Mesothelial cell of epicardium (in vitro differentiated cells): ENCODE data around the gene DERL3. TPM values are rescaled to one million over a fixed set of nuclear protein-coding genes. Genes with fewer than 3 reads are reported as not detected.
A peak's percentile ranks its signal among the peaks of the same experiment; 100 is the strongest.

Experiments used
- DNase-seq, 2 experiments: peaks; one replicate each; pipeline ENCODE4 v3.0.0; 2021; ENCODE audit warnings: low spot score in 2 of 2; ENCODE audit not compliant: unreplicated experiment in 2 of 2
- H3K27ac Mint-ChIP-seq: 2 replicates; pipeline ENCODE4 v1.8.0; 2021; ENCODE audit warnings: mixed read lengths
- H3K27me3 Mint-ChIP-seq: 2 replicates; pipeline ENCODE4 v1.8.0; 2021; ENCODE audit warnings: low read depth, mixed read lengths
- H3K36me3 Mint-ChIP-seq: 2 replicates; pipeline ENCODE4 v1.8.0; 2021; ENCODE audit warnings: mixed read lengths
- H3K4me1 Mint-ChIP-seq: 2 replicates; pipeline ENCODE4 v1.8.0; 2021; ENCODE audit warnings: mixed read lengths
- H3K4me3 Mint-ChIP-seq: 2 replicates; pipeline ENCODE4 v1.8.0; 2021; ENCODE audit warnings: mild to moderate bottlenecking, moderate library complexity, mixed read lengths
- H3K9me3 Mint-ChIP-seq: 2 replicates; pipeline ENCODE4 v1.8.0; 2021; ENCODE audit warnings: mixed read lengths
- total RNA-seq: library from RNA; stranded (reverse); gene quantifications from 3 replicates; pipeline ENCODE4 v1.2.1, GENCODE V29; 2021
- TF ChIP-seq, protein P1 (sequence below): fragments of 200-600 bp; sonication (generic); IDR thresholded peaks from one replicate; pipeline ENCODE4 v1.5.0; 2021; ENCODE audit warnings: antibody characterized with exemption; ENCODE audit not compliant: unreplicated experiment

Gene DERL3
- total RNA-seq, 1 donor from 2014 or later: 25.8 TPM

DNA sequence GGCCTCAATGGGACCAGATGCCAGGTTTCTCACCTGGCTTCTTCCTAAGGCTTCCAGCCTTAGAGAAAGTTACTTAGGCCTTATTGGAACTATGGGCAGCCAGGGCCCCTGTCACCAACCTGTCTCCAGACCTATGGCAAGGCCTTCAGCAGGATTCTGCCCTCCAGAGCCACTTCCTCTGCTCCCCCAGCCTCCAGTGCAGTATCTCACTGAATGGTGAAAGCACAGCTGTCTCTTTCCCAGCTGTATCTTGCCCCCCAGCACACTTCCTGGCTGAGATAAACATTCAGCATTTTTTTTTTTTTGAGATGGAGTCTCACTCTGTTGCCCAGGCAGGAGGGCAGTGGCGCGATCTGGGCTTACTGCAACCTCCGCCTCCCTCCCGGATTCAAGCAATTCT lies 20.4 kb upstream of the DERL3 start:
- Mint-ChIP-seq H3K4me1 (peaks cover 20% of the 10 kb centered on the region), H3K27me3 (no peaks in the 10 kb centered on the region), H3K9me3 (no peaks in the 10 kb centered on the region), H3K27ac (no peak overlapping the region), H3K36me3 (peaks cover 18% of the 10 kb centered on the region), H3K4me3 (peak overlapping the region; percentile 87)
- TF ChIP-seq, protein P1, sequence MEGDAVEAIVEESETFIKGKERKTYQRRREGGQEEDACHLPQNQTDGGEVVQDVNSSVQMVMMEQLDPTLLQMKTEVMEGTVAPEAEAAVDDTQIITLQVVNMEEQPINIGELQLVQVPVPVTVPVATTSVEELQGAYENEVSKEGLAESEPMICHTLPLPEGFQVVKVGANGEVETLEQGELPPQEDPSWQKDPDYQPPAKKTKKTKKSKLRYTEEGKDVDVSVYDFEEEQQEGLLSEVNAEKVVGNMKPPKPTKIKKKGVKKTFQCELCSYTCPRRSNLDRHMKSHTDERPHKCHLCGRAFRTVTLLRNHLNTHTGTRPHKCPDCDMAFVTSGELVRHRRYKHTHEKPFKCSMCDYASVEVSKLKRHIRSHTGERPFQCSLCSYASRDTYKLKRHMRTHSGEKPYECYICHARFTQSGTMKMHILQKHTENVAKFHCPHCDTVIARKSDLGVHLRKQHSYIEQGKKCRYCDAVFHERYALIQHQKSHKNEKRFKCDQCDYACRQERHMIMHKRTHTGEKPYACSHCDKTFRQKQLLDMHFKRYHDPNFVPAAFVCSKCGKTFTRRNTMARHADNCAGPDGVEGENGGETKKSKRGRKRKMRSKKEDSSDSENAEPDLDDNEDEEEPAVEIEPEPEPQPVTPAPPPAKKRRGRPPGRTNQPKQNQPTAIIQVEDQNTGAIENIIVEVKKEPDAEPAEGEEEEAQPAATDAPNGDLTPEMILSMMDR: no peak
- no peak for DNase-seq

DNA sequence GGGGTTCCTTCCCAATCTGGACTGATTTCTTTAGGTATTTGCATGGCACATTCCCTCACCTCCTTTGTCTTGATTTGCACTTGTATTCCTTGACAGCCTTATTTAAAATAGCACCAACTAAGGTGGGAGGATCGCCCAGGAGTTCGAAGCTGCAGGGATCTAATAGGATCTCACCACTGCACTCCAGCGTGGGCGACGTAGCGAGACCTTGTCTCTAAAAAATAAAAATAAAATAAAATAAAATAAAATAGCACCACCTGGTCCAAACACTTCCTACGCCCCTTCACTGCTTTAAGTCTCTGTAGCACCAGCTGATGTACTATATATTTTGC lies 19.6 kb upstream of the DERL3 start:
- Mint-ChIP-seq H3K36me3 (peaks cover 13% of the 10 kb centered on the region), H3K27ac (peak overlapping the region; percentile 95)

DNA sequence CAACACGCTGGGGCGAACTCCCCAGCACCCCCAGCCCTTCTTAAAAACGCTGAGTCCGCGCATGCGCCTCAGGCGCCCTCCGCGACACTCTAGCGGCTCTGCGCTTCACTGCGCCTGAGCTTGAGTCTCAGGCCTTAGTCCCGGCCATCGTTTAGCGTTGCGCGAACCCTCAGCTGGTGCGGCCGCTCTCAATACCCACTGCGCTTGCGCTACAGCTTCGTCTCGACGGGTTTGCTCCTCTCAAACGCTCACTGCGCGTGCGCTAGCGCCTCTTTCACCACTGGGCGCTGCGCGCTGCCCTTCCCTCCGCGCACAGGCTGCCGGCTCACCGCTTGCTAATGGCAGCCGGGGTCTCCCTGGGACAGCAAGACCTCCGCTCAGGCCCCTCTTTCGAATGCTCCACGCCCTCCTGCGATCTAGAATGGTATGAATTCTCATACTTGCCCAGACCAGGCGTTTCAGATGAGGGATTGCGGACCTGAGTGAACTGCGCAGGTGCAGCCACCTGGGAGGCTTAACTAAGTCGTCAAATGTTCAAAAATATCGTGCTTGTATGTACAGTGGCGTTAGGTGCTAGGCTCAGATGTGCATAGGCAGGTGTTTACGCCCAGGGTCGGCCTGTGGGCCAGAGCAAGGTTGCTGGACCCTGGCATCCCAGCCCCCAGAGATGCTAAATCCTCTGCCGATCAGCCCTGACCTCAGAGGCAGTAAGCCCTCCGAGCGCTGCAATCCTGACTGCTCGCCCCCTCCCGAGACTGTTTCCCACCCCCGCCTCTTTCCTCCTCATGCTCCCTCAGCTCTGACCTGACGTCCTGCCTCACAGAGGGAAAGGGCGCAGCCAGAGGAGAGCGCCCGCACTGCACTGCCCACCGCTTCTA lies 19.0 kb upstream of the DERL3 start, which contains the start of gene SLC2A11:
Gene SLC2A11, plus strand, starts transcription at position 270 of the 878 bp plus-strand sequence. Its CDS starts 125 bp downstream, at position 395.
- Mint-ChIP-seq H3K27ac (peak within 1 kb of the TSS; percentile 97), H3K9me3 (no peaks in the 10 kb centered on the region), H3K36me3 (peaks cover 9% of the 10 kb centered on the region), H3K4me1 (peaks cover 20% of the 10 kb centered on the region), H3K4me3 (peak within 1 kb of the TSS; percentile 87), H3K27me3 (no peaks in the 10 kb centered on the region)
- TF ChIP-seq, protein P1: no peak
- peak; percentile 96 to 98 for DNase-seq

More for the DNA sequence above, 19.6 kb upstream of the DERL3 start:
- no peak for DNase-seq
- H3K9me3 Mint-ChIP-seq: no peaks in the 10 kb centered on the region
- TF ChIP-seq, protein P1: no peak
- H3K4me3 Mint-ChIP-seq: peak overlapping the region; percentile 87
- H3K27me3 Mint-ChIP-seq: no peaks in the 10 kb centered on the region
- H3K4me1 Mint-ChIP-seq: peaks cover 20% of the 10 kb centered on the region

DNA sequence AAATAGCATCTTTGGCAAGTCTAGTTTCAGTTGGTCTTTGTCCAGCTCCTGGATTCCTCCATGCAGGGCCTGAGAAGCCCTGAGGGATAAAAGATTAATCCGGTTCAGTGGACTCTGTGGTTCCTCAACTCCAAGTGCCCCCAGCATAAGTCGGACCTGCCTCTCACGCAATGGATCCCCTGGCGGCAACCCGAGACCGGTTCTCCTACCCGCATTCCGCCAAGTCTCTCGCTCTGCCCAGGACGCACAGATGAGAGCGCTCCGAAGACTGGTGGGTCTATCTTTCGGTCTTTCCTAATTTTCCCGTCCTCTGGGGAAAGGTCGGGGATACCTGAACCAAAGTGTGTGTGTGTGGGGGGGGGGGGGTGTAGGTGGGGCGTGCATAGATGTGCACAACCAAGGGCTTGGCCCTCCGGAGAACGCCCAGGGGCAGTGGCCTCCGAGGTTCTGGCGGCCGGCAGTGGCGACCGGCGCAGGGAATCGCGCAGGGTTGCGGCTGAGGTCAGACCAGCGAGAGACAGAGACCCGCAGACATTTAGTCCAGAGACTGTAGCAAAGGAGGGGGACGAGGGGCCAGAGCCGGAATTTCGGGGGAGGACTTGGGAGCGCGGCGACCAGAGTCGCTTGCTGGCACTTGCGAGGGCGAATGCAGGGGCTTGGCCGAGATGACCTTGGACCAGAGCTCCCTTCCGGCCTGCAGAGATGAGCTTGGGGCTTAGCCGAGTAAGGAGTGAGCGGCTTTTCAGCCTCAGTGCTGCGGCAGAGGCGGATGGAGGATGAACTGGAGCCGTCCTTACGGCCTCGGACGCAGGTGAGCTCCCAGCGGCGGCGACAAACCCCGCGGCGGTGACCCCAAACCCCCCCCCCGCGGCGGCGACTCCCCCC lies 18.2 kb upstream of the DERL3 start:
- peak in 1 of 2 experiments; percentile 69 for DNase-seq
- H3K4me1 Mint-ChIP-seq: peaks cover 20% of the 10 kb centered on the region

DNA sequence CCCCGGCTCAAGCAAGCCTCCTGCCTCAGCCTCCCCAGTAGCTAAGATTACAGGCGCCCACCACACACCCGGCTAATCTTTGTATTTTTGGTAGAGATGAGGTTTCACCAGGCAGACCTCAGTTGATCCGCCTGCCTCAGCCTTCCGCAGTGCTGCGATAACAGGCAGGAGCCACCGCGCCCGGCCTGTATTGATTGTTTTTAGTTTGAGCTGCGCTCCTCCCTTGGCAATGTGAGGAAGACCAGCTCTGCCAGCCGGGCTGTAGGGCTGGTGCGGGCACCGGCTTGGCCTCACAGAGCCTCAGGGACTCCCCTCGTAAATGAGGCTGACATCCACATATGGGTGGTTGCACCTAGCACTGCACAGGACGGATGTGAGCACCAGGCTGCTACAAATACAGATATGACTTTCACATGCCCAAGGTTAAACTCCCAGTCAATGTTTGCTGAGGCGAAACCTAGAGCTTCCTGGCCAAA lies 11.4 kb upstream of the DERL3 start:
- Mint-ChIP-seq H3K9me3 (no peaks in the 10 kb centered on the region), H3K4me1 (peaks cover 35% of the 10 kb centered on the region), H3K27me3 (no peaks in the 10 kb centered on the region), H3K4me3 (no peak overlapping the region), H3K27ac (no peak overlapping the region), H3K36me3 (no peaks in the 10 kb centered on the region)
- no peak for DNase-seq
- TF ChIP-seq, protein P1: no peak

More for the DNA sequence above, 18.2 kb upstream of the DERL3 start:
- Mint-ChIP-seq H3K4me3 (peak overlapping the region; percentile 87), H3K27me3 (no peaks in the 10 kb centered on the region), H3K36me3 (peaks cover 1% of the 10 kb centered on the region), H3K9me3 (no peaks in the 10 kb centered on the region), H3K27ac (peak overlapping the region; percentile 97)
- TF ChIP-seq, protein P1: no peak
